Astrocyte (in vitro differentiated cells and primary cell): Measurements from ENCODE around the gene ZBTB9. TPM values are rescaled to one million over a fixed set of nuclear protein-coding genes. Genes with fewer than 3 reads are reported as not detected.

ENCODE experiments used
- DNase-seq: peaks from one replicate; pipeline ENCODE4 v3.0.0-alpha.2; 2010; ENCODE audit warnings: low read depth
- FAIRE-seq: peaks from 2 replicates; lab custom pipeline; 2011; peaks lifted over from hg19 to GRCh38; lab: Jason Lieb, UNC
- H2AFZ ChIP-seq: 2 replicates; pipeline ENCODE4 v1.6.0; 2012; ENCODE audit warnings: low read depth, low read length, inconsistent platforms
- H3K27ac ChIP-seq: 2 replicates; pipeline ENCODE4 v1.5.1; 2011; ENCODE audit warnings: low read depth, low read length, inconsistent platforms
- H3K27me3 ChIP-seq: 2 replicates; pipeline ENCODE4 v1.6.0; 2011; ENCODE audit warnings: low read length, inconsistent platforms; ENCODE audit not compliant: insufficient read depth
- H3K36me3 ChIP-seq: 2 replicates; pipeline ENCODE4 v1.5.1; 2011; ENCODE audit warnings: low read length, inconsistent platforms; ENCODE audit not compliant: insufficient read depth
- H3K4me1 ChIP-seq: 2 replicates; pipeline ENCODE4 v1.5.1; 2011; ENCODE audit warnings: low read length, inconsistent platforms; ENCODE audit not compliant: insufficient read depth
- H3K4me2 ChIP-seq: 2 replicates; pipeline ENCODE4 v1.6.0; 2012; ENCODE audit warnings: low read length, inconsistent platforms
- H3K4me3 ChIP-seq: 2 replicates; pipeline ENCODE4 v1.5.1; 2011; ENCODE audit warnings: low read depth, mild to moderate bottlenecking, low read length, inconsistent platforms; ENCODE audit not compliant: insufficient read depth
- H3K79me2 ChIP-seq: 2 replicates; pipeline ENCODE4 v1.6.0; 2012; ENCODE audit warnings: mild to moderate bottlenecking, low read length, inconsistent platforms; ENCODE audit not compliant: insufficient read depth
- H3K9ac ChIP-seq: 2 replicates; pipeline ENCODE4 v1.6.0; 2012; ENCODE audit warnings: mild to moderate bottlenecking, low read length, inconsistent platforms
- H3K9me3 ChIP-seq: 2 replicates; pipeline ENCODE4 v1.5.1; 2012; ENCODE audit warnings: low read depth, mild to moderate bottlenecking, low read length, inconsistent platforms; ENCODE audit not compliant: insufficient read depth
- H4K20me1 ChIP-seq: 2 replicates; pipeline ENCODE4 v1.6.0; 2012; ENCODE audit warnings: low read length, inconsistent platforms; ENCODE audit not compliant: insufficient read depth
- H3K27ac Mint-ChIP-seq: one replicate; pipeline ENCODE4 v1.8.0; 2021; ENCODE audit warnings: mild to moderate bottlenecking, mixed read lengths; ENCODE audit not compliant: unreplicated experiment
- H3K27me3 Mint-ChIP-seq: one replicate; pipeline ENCODE4 v1.8.0; 2021; ENCODE audit warnings: low read depth, mixed read lengths; ENCODE audit not compliant: unreplicated experiment
- H3K36me3 Mint-ChIP-seq: one replicate; pipeline ENCODE4 v1.8.0; 2021; ENCODE audit warnings: low read depth, mixed read lengths; ENCODE audit not compliant: unreplicated experiment
- H3K4me1 Mint-ChIP-seq: one replicate; pipeline ENCODE4 v1.8.0; 2021; ENCODE audit warnings: low read depth, mixed read lengths; ENCODE audit not compliant: unreplicated experiment
- H3K4me3 Mint-ChIP-seq: one replicate; pipeline ENCODE4 v1.8.0; 2021; ENCODE audit warnings: mild to moderate bottlenecking, moderate library complexity, mixed read lengths; ENCODE audit not compliant: unreplicated experiment
- H3K9me3 Mint-ChIP-seq: one replicate; pipeline ENCODE4 v1.8.0; 2021; ENCODE audit warnings: mild to moderate bottlenecking, mixed read lengths; ENCODE audit not compliant: unreplicated experiment
- EZH2 ChIP-seq: IDR thresholded peaks from 2 replicates; pipeline ENCODE4 v1.6.1; 2012; ENCODE audit warnings: mild to moderate bottlenecking, low read length, inconsistent platforms; ENCODE audit not compliant: insufficient read depth
- total RNA-seq: library from RNA; stranded (reverse); gene quantifications from 2 replicates; pipeline ENCODE4 v1.2.1, GENCODE V29; 2021
- TF ChIP-seq, protein P1 (sequence below): IDR thresholded peaks from 2 replicates; pipeline ENCODE4 v1.5.1; 2011; ENCODE audit warnings: low read depth, mild to moderate bottlenecking, inconsistent platforms, low read length, moderate library complexity; ENCODE audit not compliant: insufficient read depth

The ZBTB9 gene
- total RNA-seq, 1 donor from 2014 or later, result 10.4 TPM

DNA sequence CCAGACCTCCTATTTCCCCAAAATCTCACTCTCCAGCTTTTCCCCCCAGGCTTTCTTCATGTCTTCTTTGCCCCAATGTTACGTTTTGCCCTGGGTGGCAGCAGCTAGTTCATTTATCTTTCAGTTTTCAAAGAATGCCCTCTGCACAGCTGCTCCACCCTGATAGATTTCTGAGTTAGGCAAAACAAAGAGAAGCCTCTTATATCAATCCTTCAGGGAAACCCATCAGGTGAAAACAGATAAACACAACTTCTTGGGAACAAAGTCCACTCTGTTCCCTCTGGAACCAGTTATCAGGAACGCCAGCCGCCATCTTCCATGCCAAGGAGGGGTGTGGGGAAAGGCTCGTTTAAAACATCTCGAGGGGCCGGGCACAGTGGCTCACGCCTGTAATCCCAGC, 34.0 kb downstream of the ZBTB9 start:
- no peaks in the 10 kb centered on the region for H4K20me1 ChIP-seq
- Mint-ChIP-seq H3K27ac (no peak overlapping the region), H3K4me3 (no peak overlapping the region), H3K9me3 (no peaks in the 10 kb centered on the region), H3K27me3 (peaks cover 4% of the 10 kb centered on the region), H3K36me3 (peaks cover 1% of the 10 kb centered on the region), H3K4me1 (no peaks in the 10 kb centered on the region)
- no peak overlapping the region for H2AFZ ChIP-seq
- no peak for FAIRE-seq
- H3K4me3 ChIP-seq, result no peak overlapping the region
- H3K4me2 ChIP-seq, result no peak overlapping the region
- no peaks in the 10 kb centered on the region for H3K79me2 ChIP-seq
- H3K27ac ChIP-seq, result no peak overlapping the region
- H3K36me3 ChIP-seq, result no peaks in the 10 kb centered on the region
- no peaks in the 10 kb centered on the region for H3K9me3 ChIP-seq
- TF ChIP-seq, protein P1, sequence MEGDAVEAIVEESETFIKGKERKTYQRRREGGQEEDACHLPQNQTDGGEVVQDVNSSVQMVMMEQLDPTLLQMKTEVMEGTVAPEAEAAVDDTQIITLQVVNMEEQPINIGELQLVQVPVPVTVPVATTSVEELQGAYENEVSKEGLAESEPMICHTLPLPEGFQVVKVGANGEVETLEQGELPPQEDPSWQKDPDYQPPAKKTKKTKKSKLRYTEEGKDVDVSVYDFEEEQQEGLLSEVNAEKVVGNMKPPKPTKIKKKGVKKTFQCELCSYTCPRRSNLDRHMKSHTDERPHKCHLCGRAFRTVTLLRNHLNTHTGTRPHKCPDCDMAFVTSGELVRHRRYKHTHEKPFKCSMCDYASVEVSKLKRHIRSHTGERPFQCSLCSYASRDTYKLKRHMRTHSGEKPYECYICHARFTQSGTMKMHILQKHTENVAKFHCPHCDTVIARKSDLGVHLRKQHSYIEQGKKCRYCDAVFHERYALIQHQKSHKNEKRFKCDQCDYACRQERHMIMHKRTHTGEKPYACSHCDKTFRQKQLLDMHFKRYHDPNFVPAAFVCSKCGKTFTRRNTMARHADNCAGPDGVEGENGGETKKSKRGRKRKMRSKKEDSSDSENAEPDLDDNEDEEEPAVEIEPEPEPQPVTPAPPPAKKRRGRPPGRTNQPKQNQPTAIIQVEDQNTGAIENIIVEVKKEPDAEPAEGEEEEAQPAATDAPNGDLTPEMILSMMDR, result no peak
- TF ChIP-seq EZH2, result no peak
- peaks cover 3% of the 10 kb centered on the region for H3K27me3 ChIP-seq
- no peak for DNase-seq
- no peak overlapping the region for H3K9ac ChIP-seq
- H3K4me1 ChIP-seq, result no peaks in the 10 kb centered on the region

DNA sequence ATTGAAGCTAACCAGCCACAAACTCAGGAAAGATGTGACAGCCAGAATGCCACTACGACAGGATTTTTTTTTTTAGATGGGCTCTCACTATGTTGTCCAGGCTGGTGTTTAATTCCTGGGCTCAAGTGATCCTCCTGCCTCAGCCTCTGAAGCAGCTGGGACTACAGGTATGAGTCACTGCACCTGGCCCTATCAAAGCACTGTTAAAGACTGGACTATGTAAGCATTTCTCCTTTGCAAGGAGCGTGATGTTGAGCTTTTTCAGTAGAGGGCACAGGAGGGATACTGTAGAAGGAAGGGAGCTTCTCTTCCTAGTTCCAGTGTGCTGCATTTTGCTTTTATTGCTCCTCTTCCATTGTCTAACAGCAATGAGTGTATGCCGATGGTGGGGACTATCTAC, 35.8 kb downstream of the ZBTB9 start:
- peaks cover 3% of the 10 kb centered on the region for H3K27me3 ChIP-seq
- Mint-ChIP-seq H3K36me3 (peaks cover 1% of the 10 kb centered on the region), H3K4me3 (no peak overlapping the region), H3K27me3 (peaks cover 4% of the 10 kb centered on the region), H3K4me1 (no peaks in the 10 kb centered on the region), H3K9me3 (no peaks in the 10 kb centered on the region), H3K27ac (no peak overlapping the region)
- H3K36me3 ChIP-seq, result no peaks in the 10 kb centered on the region
- no peak overlapping the region for H3K4me3 ChIP-seq
- H3K27ac ChIP-seq, result no peak overlapping the region
- DNase-seq, result no peak
- no peak overlapping the region for H3K4me2 ChIP-seq
- H2AFZ ChIP-seq, result no peak overlapping the region
- TF ChIP-seq, protein P1, result no peak
- TF ChIP-seq EZH2, result no peak
- no peaks in the 10 kb centered on the region for H3K9me3 ChIP-seq
- no peak for FAIRE-seq
- H3K79me2 ChIP-seq, result no peaks in the 10 kb centered on the region
- H4K20me1 ChIP-seq, result no peaks in the 10 kb centered on the region
- no peaks in the 10 kb centered on the region for H3K4me1 ChIP-seq
- H3K9ac ChIP-seq, result no peak overlapping the region

DNA sequence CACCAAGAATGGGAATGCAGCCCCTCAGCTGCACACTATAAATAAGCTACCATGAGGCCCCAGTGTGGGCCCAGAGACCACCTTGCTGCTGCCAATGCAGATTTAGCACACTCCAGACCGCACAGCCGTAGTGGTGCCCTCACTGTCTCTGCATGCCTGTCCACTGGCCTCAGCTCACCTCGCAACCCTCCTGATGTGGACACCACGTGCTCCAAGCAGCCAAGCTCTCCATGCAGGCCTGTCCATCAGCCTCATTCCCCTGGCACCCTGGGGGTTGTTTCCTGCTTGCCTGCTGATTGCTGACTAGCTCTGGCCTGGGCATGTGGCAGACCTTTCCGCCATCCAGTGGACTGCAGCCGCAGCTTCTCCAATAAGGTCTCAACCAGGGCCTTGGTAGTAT, 36.2 kb downstream of the ZBTB9 start:
- Histone ChIP-seq H3K36me3 (no peaks in the 10 kb centered on the region), H3K4me2 (no peak overlapping the region), H3K9ac (no peak overlapping the region), H3K9me3 (no peaks in the 10 kb centered on the region), H4K20me1 (no peaks in the 10 kb centered on the region), H3K27ac (no peak overlapping the region), H3K79me2 (no peaks in the 10 kb centered on the region), H3K27me3 (peaks cover 3% of the 10 kb centered on the region), H3K4me1 (no peaks in the 10 kb centered on the region), H3K4me3 (no peak overlapping the region), H2AFZ (no peak overlapping the region)
- Mint-ChIP-seq H3K27ac (no peak overlapping the region), H3K27me3 (peaks cover 4% of the 10 kb centered on the region), H3K9me3 (no peaks in the 10 kb centered on the region), H3K4me1 (no peaks in the 10 kb centered on the region), H3K36me3 (peaks cover 1% of the 10 kb centered on the region), H3K4me3 (no peak overlapping the region)
- DNase-seq (no peak), FAIRE-seq (no peak)
- TF ChIP-seq, protein P1, result no peak
- no peak for TF ChIP-seq EZH2
